Colonic mucosa (tissue), 4 donors: ENCODE data around the gene MCC. TPM values are rescaled to one million over a fixed set of nuclear protein-coding genes. Genes with fewer than 3 reads are reported as not detected.
"Not testable (repeated sequence)": the region's sequence is repeated elsewhere in the genome, so short reads cannot be mapped to it uniquely, and the experiment has no call there.

ENCODE experiments used
- DNase-seq: peaks from one replicate; pipeline ENCODE4 v3.0.0-alpha.2; 2020
- H3K27ac ChIP-seq: fragments of 200-600 bp; one replicate; pipeline ENCODE4 v1.8.0; 2021
- H3K27me3 ChIP-seq: fragments of 200-600 bp; one replicate; pipeline ENCODE4 v1.8.0; 2021
- H3K36me3 ChIP-seq: fragments of 200-600 bp; one replicate; pipeline ENCODE4 v1.8.0; 2021
- H3K4me1 ChIP-seq: fragments of 200-600 bp; one replicate; pipeline ENCODE4 v1.8.0; 2021; ENCODE audit warnings: mild to moderate bottlenecking
- H3K4me3 ChIP-seq: fragments of 200-600 bp; one replicate; pipeline ENCODE4 v1.8.0; 2021
- H3K9ac ChIP-seq, 2 donors: one replicate each; pipeline ENCODE4 v1.7.0; 2013; ENCODE audit warnings: control low read depth in 2 of 2, low read depth in 2 of 2, low read length in 2 of 2
- H3K9me3 ChIP-seq: fragments of 200-600 bp; one replicate; pipeline ENCODE4 v1.8.0; 2021
- intact Hi-C: fragments of 100-400 bp; cut with DNase I; formaldehyde crosslinking; loops from one replicate; pipeline ENCODE4 v1.14.1; 2022
- total RNA-seq, 2 donors: library from RNA; stranded (reverse); fragmentation: NEBNext Ultra II Directional in 1 of 2; extraction: Animal tissue kit (Norgen Biotek cat#: 25700) in 1 of 2; gene quantifications; one replicate each; pipeline ENCODE4 v1.2.1, GENCODE V29; 2021
- TF ChIP-seq, protein P1 (sequence below): fragments of 200-600 bp; IDR thresholded peaks from one replicate; pipeline ENCODE4 v1.8.0; 2022; ENCODE audit warnings: antibody characterized with exemption, mild to moderate bottlenecking
- donor health status: healthy.
- donor health status: DM: no; HTN: no; CAD: no.
- donor health status: DM: no; HTN: no; CAD: no.

MCC gene
- total RNA-seq, 2 donors from 2014 or later: 1.9 to 3.1 TPM

DNA sequence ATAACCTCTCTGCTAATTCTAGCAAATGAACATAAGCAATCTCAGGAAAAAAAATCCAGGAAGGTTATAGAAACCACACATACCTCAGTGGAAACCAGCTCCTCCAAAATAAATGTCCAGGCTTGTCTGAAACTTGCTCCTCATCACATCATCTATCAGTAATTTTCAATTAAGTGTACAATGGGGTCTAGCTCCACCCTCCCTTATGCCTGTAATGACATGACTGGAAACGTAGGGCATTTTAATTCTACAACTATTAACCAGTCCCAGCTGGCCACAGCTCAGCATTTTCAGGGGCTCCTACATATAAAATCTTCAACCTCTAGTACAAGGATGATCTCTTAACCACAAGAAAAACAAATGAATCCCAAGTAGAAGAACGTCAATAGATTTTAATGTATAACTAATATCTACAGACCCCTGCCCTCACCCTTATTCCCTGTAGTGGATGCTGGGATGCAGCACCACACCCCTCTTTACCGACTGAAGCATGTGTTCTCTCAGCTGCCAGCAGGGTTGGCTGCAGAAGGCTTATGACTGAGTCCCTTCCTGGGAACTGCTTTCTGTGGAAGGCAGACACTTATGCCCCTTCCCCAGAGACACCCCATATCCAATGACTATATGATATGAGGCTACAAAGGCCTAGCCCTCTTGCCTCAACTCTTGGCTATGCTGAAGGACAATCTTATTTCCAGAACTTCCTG lies 60.2 kb downstream of the MCC start:
- no peak for DNase-seq
- Histone ChIP-seq H3K27ac (no peak overlapping the region), H3K9me3 (no peaks in the 10 kb centered on the region), H3K4me1 (no peaks in the 10 kb centered on the region), H3K9ac (no peak overlapping the region), H3K27me3 (no peaks in the 10 kb centered on the region), H3K36me3 (no peaks in the 10 kb centered on the region), H3K4me3 (no peak overlapping the region)
- TF ChIP-seq, protein P1, sequence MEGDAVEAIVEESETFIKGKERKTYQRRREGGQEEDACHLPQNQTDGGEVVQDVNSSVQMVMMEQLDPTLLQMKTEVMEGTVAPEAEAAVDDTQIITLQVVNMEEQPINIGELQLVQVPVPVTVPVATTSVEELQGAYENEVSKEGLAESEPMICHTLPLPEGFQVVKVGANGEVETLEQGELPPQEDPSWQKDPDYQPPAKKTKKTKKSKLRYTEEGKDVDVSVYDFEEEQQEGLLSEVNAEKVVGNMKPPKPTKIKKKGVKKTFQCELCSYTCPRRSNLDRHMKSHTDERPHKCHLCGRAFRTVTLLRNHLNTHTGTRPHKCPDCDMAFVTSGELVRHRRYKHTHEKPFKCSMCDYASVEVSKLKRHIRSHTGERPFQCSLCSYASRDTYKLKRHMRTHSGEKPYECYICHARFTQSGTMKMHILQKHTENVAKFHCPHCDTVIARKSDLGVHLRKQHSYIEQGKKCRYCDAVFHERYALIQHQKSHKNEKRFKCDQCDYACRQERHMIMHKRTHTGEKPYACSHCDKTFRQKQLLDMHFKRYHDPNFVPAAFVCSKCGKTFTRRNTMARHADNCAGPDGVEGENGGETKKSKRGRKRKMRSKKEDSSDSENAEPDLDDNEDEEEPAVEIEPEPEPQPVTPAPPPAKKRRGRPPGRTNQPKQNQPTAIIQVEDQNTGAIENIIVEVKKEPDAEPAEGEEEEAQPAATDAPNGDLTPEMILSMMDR: no peak
- intact Hi-C loops: no loop called here

DNA sequence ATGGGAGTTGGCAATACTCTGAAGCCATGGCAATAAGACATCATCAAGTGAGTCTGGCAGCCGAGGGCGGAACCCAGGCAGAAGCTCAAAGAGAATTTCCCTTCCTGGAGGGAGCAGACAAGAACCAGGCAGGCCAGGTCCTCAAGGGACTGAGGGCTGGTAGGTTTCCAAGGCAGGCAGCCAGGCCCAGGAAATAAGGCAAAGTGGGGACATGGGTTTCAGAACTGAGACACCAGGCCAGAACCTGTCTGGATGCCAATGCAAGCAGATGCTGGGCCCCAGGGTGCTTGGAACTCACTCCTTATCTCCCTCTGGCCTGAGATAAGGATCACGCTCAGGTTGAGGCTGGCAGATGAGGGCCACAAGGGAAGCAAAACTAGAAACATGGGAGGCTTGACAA lies 62.3 kb downstream of the MCC start:
- Histone ChIP-seq H3K4me3 (no peak overlapping the region), H3K4me1 (no peaks in the 10 kb centered on the region), H3K9ac (no peak overlapping the region), H3K27me3 (no peaks in the 10 kb centered on the region), H3K27ac (no peak overlapping the region), H3K9me3 (no peaks in the 10 kb centered on the region), H3K36me3 (no peaks in the 10 kb centered on the region)
- intact Hi-C loops: no loop called here
- DNase-seq: no peak
- TF ChIP-seq, protein P1: no peak

DNA sequence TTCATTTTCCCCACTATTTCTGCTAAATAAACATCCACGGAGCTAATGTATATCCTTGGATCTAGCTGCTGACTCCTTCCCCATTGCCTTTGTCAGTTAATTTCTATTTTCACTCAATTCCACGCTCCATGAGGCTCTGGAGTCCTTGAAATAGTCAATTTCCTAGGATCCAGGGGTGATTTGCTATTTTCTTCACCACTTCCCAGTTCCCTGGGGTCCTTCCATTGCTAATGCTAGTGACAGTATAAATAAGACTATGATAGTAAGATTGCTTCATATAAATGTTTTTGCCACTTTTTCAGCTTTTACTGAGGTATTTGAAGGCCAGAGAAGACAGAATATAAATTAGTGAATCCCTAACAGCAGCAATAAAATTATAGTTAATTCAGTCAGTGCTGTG lies 66.6 kb downstream of the MCC start:
- Histone ChIP-seq H3K4me3 (no peak overlapping the region), H3K36me3 (no peaks in the 10 kb centered on the region), H3K27ac (no peak overlapping the region), H3K9me3 (no peaks in the 10 kb centered on the region), H3K4me1 (no peaks in the 10 kb centered on the region), H3K9ac (no peak overlapping the region), H3K27me3 (no peaks in the 10 kb centered on the region)
- TF ChIP-seq, protein P1: no peak
- intact Hi-C loops: no loop called here
- no peak for DNase-seq

DNA sequence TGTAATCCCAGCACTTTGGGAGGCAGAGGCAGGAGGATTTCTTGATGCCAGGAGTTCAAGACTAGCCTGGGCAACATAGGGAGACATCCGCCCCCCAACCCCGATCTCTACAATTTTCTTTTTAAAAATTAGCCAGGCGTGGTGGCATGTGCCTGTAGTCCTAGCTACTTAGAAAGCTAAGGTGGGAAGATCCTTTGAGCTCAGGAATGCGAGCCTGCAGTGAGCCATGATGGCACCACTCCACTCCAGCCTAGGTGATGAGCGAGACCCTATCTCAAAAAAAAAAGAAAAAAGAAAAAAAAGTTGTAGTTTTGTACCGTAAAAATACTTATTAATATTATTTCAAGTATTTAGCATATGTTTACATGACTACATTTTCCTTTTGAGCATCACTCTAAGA lies 82.7 kb downstream of the MCC start:
- no peaks in the 10 kb centered on the region for H3K27me3 ChIP-seq
- no peaks in the 10 kb centered on the region for H3K4me1 ChIP-seq
- no peaks in the 10 kb centered on the region for H3K36me3 ChIP-seq
- DNase-seq: no peak
- no peak overlapping the region for H3K4me3 ChIP-seq
- H3K9me3 ChIP-seq: no peaks in the 10 kb centered on the region
- TF ChIP-seq, protein P1: no peak
- H3K9ac ChIP-seq: no peak overlapping the region
- intact Hi-C loops: no loop called here
- no peak overlapping the region for H3K27ac ChIP-seq

DNA sequence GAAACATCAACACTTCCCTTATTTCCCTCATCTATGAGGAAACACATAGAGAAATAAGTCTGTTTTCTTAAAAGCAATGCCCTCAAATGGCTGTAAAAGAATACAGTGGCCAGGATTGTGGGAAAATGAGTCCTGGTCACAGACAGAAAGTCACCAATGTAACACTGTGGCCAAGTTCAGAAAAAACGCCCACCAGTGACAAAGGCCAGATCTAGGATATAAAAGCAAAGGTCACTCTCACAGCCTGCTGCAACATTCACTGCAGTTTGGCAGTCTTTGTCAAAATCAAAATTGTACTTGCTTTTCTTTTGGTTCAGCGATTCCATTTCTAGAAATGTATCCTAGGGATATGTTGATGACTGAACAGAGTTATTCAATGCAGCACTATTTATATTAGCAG lies 84.0 kb downstream of the MCC start:
- H3K4me1 ChIP-seq: no peaks in the 10 kb centered on the region
- H3K36me3 ChIP-seq: no peaks in the 10 kb centered on the region
- intact Hi-C loops: no loop called here
- no peak overlapping the region for H3K4me3 ChIP-seq
- H3K9ac ChIP-seq: no peak overlapping the region
- H3K27ac ChIP-seq: no peak overlapping the region
- no peaks in the 10 kb centered on the region for H3K9me3 ChIP-seq
- TF ChIP-seq, protein P1: no peak
- DNase-seq: no peak
- no peaks in the 10 kb centered on the region for H3K27me3 ChIP-seq

DNA sequence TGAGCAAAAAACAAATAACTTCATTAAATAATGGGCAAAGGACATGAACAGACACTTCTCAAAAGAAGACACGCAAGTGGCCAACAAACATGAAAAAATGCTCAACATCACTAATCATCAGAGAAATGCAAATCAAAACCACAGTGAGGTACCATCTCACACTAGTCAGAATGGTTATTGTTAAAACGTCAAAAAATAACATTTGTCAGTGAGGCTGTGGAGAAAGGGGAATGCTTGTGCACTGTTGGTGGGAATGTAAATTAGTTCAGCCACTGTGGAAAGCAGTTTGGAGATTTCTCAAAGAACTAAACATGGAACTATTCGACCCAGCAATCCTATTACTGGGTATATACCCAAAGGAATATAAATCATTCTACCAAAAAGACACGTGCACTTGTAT lies 90.3 kb downstream of the MCC start:
- H3K9ac ChIP-seq, H3K27ac ChIP-seq, H3K4me1 ChIP-seq, H3K27me3 ChIP-seq, DNase-seq, H3K9me3 ChIP-seq, H3K4me3 ChIP-seq, H3K36me3 ChIP-seq, intact Hi-C loops: not testable (repeated sequence)
